Testis (tissue), 3 donors: ENCODE measurements around the gene NIPSNAP2. TPM values are rescaled to one million over a fixed set of nuclear protein-coding genes. Genes with fewer than 3 reads are reported as not detected.

Experiments used
- DNase-seq: peaks from one replicate; pipeline ENCODE4 v3.0.0-alpha.2; 2019
- H3K27ac ChIP-seq, 2 donors: fragments of 200-600 bp; sonication (generic); one replicate each; pipeline ENCODE4 v1.5.1; 2019
- H3K27me3 ChIP-seq: fragments of 200-600 bp; sonication (generic); one replicate; pipeline ENCODE4 v1.5.1; 2019
- H3K36me3 ChIP-seq: fragments of 200-600 bp; sonication (generic); one replicate; pipeline ENCODE4 v1.5.1; 2017; ENCODE audit warnings: low read depth; ENCODE audit errors: missing control alignments
- H3K4me1 ChIP-seq: fragments of 200-600 bp; sonication (generic); one replicate; pipeline ENCODE4 v1.5.1; 2019
- H3K4me3 ChIP-seq, 2 donors: fragments of 200-600 bp; sonication (generic); one replicate each; pipeline ENCODE4 v1.5.1; 2017 to 2019
- H3K9me3 ChIP-seq: fragments of 200-600 bp; sonication (generic); one replicate; pipeline ENCODE4 v1.5.1; 2017
- CTCF ChIP-seq, 3 experiments: fragments of 450-650 bp in 2 of 3; fragments of 200-600 bp in 1 of 3; sonication (generic) in 1 of 3; IDR thresholded peaks; one replicate each; pipeline ENCODE4 v1.5.1; 2016 to 2019; ENCODE audit warnings: antibody characterized with exemption in 3 of 3, mild to moderate bottlenecking in 2 of 3, moderate library complexity in 1 of 3
- POLR2A ChIP-seq: fragments of 450-650 bp; IDR thresholded peaks from one replicate; pipeline ENCODE4 v1.6.1; 2017; ENCODE audit warnings: antibody characterized with exemption, mild to moderate bottlenecking, moderate library complexity
- WGBS, 2 donors: methylation state at CpG; one replicate each; pipeline ENCODE4 v1.1.5; 2018; 5-methylcytosine and 5-hydroxymethylcytosine counted together
- intact Hi-C: fragments of 100-400 bp; cut with DNase I; formaldehyde crosslinking; loops from one replicate; pipeline ENCODE4 v1.15.1; 2023; ENCODE audit warnings: low total_unique reads
- polyA plus RNA-seq: library from polyadenylated mRNA; stranded (reverse); fragments of 350-450 nt; fragmentation: Illumina TruSeq; extraction: RNeasy Lipid Tissue Mini Kit (QIAGEN cat#74804); gene quantifications from one replicate; pipeline ENCODE4 v1.2.3, GENCODE V29; 2014; ENCODE audit warnings: low read depth, low replicate concordance; ENCODE audit not compliant: insufficient read depth
- total RNA-seq, 2 donors: library from RNA; depleted of rRNA; stranded (reverse); fragments of >200 nt; gene quantifications; one replicate each; pipeline ENCODE4 v1.2.3, GENCODE V29; 2016

The NIPSNAP2 gene
- total and polyA plus RNA-seq, 3 donors from 2014 or later: 41.1 to 136 (median 90.2) TPM

- H3K27me3 ChIP-seq: no peaks in the 10 kb centered on the region
- intact Hi-C loops: no loop called here
- no peak for TF ChIP-seq CTCF (IDR thresholded peaks at IDR 0.05)
- no peak for TF ChIP-seq POLR2A
- no peak overlapping the region for H3K4me3 ChIP-seq
- 66 to 79% methylated on average over 8 of the region's 8 CpGs for WGBS, 2 donors
- H3K27ac ChIP-seq: no peak overlapping the region
- DNase-seq: peak; percentile 34
- no peaks in the 10 kb centered on the region for H3K9me3 ChIP-seq
- no peaks in the 10 kb centered on the region for H3K36me3 ChIP-seq
- no peaks in the 10 kb centered on the region for H3K4me1 ChIP-seq
Observed at GRCh38 chr7:55996856-55997500, 32.6 kb downstream of the NIPSNAP2 start.

GRCh38 chr7:56003749-56004148, 39.4 kb downstream of the NIPSNAP2 start:
- Histone ChIP-seq H3K27me3 (no peaks in the 10 kb centered on the region), H3K27ac (no peak overlapping the region), H3K36me3 (no peaks in the 10 kb centered on the region), H3K4me3 (no peak overlapping the region), H3K4me1 (peaks cover 4% of the 10 kb centered on the region), H3K9me3 (no peaks in the 10 kb centered on the region)
- 83 to 92% methylated on average over 4 of the region's 4 CpGs for WGBS, 2 donors
- intact Hi-C loops: loop anchor here (10.0 kb wide), 1 partner anchor 71 kb away; no protein-coding TSS in a partner anchor
- DNase-seq: no peak
- TF ChIP-seq POLR2A (no peak), CTCF (IDR thresholded peaks at IDR 0.05) (no peak)

- intact Hi-C loops: loop anchor here (10.0 kb wide), 1 partner anchor 68 kb away; no protein-coding TSS in a partner anchor
- DNase-seq: no peak
- peak overlapping the region in 1 of 2 donors; percentile 64 for H3K27ac ChIP-seq
Observed at GRCh38 chr7:56007167-56007652, 42.8 kb downstream of the NIPSNAP2 start.

GRCh38 chr7:56007891-56008290, 43.5 kb downstream of the NIPSNAP2 start:
- peak overlapping the region in 1 of 2 donors; percentile 64 for H3K27ac ChIP-seq
- DNase-seq: peak; percentile 40
- H3K9me3 ChIP-seq: no peaks in the 10 kb centered on the region
- no peaks in the 10 kb centered on the region for H3K36me3 ChIP-seq
- intact Hi-C loops: loop anchor here (10.0 kb wide), 1 partner anchor 67 kb away; no protein-coding TSS in a partner anchor
- TF ChIP-seq POLR2A (no peak), CTCF (IDR thresholded peaks at IDR 0.05) (no peak)
- 76 to 77% methylated on average over 9 of the region's 9 CpGs for WGBS, 2 donors
- no peaks in the 10 kb centered on the region for H3K27me3 ChIP-seq
- peaks cover 13% of the 10 kb centered on the region for H3K4me1 ChIP-seq
- no peak overlapping the region for H3K4me3 ChIP-seq

More at GRCh38 chr7:56007167-56007652, 42.8 kb downstream of the NIPSNAP2 start:
- Histone ChIP-seq H3K9me3 (no peaks in the 10 kb centered on the region), H3K27me3 (no peaks in the 10 kb centered on the region), H3K4me1 (peaks cover 13% of the 10 kb centered on the region), H3K4me3 (no peak overlapping the region), H3K36me3 (no peaks in the 10 kb centered on the region)
- 79 to 84% methylated on average over 4 of the region's 4 CpGs for WGBS, 2 donors
- no peak for TF ChIP-seq POLR2A
- no peak for TF ChIP-seq CTCF (IDR thresholded peaks at IDR 0.05)
